GM19238 (cell line): ENCODE data around the gene TOGARAM2.

Experiments used
- DNase-seq: peaks from one replicate; pipeline ENCODE4 v3.0.0; 2011; ENCODE audit warnings: low spot score; ENCODE audit not compliant: insufficient read length

The TOGARAM2 gene

DNA sequence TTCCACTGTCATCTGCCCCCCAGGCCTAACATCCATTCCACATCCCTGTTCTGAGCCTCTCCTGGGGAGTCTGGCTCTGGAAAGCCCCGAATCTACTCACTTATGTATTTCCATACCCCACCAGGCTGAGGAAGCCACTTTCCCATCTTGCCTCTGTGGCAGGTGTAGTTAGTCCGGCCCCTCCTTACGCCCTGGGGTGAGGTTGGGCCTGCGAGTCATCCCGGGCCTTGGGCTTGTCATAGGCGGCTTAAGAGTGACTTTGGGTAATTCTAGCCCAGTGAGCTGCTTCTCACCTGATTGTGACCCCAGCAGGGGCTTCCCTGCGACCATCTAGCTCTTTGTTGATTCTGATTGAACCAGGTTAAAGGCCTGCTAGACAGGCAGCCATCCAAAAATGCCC, 72.1 kb downstream of the TOGARAM2 start:
- no peak for DNase-seq

- DNase-seq, result no peak
Observed at GRCh38 chr2:29053670-29054400, 72.7 kb downstream of the TOGARAM2 start.

DNA sequence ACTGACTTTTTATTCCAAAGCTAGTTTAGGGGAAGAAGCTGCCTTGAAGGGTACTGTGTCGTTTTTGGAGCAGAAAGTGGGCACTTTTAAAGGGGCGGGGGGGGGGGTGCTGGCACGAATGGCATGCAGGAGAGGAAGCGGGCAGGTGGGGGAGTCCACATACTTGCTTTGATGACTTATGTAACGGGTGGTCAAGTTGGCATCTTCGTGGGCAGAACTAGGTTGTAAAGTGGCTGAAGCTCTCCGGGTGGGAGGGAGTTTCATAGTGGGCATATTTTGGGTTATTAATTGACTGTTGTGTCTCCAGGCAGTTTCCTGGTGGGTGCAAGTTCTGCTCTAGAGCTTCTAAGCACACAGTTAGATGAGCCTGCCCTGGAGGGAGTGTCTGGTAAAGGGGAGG, 73.3 kb downstream of the TOGARAM2 start:
- DNase-seq, result no peak

GRCh38 chr2:29055601-29056000, 74.5 kb downstream of the TOGARAM2 start:
- no peak for DNase-seq

- DNase-seq, result no peak
Observed at GRCh38 chr2:29056452-29056851, 75.4 kb downstream of the TOGARAM2 start.

- no peak for DNase-seq
Observed at GRCh38 chr2:29057006-29057405, 75.9 kb downstream of the TOGARAM2 start.

GRCh38 chr2:29059624-29060023, 78.5 kb downstream of the TOGARAM2 start:
- DNase-seq, result no peak

- no peak for DNase-seq
Observed at GRCh38 chr2:29060441-29060840, 79.3 kb downstream of the TOGARAM2 start.

- DNase-seq, result no peak
Observed at GRCh38 chr2:29061176-29061575, 80.1 kb downstream of the TOGARAM2 start.

- DNase-seq, result no peak
Observed at GRCh38 chr2:29061616-29062015, 80.5 kb downstream of the TOGARAM2 start.

DNA sequence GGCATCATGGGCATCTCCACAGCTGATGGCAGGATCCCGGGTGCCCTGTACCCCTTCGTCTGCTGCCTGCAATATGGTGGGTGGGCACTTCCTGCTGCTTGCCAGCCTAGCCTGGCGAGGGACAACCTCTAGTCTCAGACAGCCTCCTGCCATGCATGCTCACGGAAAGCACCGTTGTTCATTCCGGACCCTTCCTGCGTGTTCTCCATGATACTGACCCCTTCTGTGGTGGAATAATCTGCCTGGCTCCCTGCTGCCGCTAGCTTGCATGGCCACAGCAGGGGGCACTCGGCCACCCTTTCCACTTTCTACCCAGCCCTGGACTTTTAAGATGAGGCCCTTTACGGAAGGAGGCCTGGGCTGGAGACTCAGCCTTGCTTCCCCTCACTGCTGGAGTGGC, 81.3 kb downstream of the TOGARAM2 start:
- no peak for DNase-seq

- no peak for DNase-seq
Observed at GRCh38 chr2:29063056-29063455, 82.0 kb downstream of the TOGARAM2 start.

DNA sequence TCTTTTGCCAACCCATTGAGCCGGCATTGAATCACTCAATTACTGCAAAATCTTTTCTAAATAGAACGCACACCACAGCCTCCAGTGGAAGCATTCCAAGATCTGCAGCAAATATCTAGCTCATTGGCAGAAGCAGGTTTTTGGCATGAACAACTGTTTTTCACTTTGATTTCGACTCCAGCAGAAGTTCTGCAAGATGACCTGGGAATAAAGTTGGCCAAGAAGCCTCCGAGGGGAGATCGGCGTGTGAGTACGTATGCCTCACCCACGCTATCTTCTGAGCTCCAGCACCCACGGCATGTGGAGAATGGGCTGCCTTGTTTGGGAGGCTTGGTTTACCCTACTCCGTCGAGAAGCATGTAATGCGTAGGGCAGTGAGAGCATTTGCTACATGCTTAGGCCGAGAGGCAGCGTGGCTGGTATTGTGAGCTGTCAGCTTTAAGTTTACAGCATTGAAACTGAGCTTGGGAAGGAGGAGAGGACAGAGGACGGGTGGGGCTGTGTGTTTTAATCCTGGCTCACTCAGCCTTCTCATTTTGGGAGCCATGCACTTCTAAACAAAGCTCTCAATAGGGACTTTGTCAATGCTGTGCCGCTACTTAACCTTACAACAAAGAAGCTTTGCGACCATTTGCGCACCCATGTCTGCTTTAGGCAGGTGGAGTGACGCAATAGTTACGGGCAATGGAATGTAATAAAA, 82.7 kb downstream of the TOGARAM2 start:
- DNase-seq, result no peak

DNA sequence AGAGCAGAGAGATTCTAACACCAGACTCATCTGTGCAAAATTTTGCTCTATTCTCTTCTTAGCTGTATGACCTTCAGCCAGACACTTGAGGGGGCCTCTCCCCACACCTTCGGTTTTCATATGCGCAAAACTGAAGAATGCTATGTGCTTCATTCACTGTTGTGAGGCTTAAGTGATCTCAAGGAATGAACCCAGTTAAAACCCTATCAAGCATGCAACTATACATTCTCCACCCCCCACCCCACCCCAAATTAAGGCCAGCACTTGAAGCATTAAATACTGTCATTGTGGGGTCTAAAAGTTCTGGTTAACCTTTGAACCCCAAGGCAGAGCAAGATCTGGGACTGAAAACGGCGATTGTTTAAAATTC, 83.2 kb downstream of the TOGARAM2 start:
- no peak for DNase-seq

- DNase-seq, result no peak
Observed at GRCh38 chr2:29064746-29065067, 83.6 kb downstream of the TOGARAM2 start.

DNA sequence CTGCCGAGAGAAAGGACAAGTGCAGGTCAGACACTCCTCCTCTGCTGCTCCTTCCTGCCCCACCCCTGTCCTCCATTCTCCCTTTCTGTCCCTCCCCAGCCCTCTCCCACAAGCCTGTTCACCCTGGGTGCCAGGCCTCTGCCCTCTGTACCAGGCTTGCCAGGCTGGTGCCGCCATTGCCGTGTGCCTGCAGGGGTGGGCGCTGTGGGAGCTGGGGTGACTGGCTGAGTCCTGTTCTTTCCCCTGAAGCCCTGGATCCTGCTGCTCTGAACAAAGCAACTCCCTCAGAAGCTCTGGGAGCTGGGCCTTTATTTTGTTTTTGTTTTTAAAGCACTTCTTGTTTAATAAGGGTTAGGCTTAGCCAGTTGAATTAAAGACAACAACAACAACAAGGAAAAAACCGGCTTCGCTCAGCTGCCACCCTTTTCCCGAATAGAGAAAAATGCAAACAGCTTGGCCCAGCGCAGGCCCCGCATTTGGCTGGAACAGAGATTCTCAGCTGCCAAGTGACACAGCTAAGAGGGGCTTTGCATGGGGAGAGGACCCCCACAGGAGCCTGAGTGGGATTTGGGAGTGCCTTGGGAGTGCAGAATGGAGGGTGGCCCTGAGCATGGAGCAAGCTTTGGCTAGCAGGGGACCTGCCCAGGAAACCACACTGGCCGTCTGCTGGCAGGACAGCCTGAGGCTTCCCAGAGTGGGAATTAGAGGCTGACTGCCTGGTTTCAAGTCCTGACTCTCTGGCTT, 84.1 kb downstream of the TOGARAM2 start:
- no peak for DNase-seq

GRCh38 chr2:29066271-29066860, 85.3 kb downstream of the TOGARAM2 start:
- no peak for DNase-seq

DNA sequence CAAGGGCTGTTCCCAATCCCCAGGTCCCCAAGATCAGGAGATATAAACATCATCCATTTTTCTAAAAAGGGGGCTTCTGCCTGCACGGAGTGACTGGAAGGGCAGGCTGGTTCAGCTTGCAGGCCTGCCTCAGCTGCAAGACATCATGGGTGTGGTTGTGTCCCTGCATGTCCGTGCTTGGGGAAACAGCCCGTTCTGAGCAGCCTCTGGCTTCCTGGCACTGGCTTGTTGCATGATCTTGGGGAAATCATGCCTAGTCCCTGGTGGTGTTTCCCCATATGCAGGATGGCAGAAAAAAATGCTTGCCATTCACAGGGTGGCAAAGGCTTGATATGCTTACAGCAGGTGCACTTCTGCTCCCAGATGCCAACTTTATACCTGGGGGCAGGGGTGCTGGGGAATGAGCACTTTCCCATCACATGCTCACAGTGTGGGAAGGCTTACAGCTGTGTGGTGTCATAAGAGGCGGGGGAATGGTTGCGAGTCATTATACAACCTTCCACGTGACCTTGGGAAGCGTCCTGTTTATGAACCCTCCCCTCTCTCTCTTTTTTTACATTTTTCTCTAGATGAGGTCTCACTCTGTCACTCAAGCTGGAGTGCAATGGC, 86.0 kb downstream of the TOGARAM2 start:
- DNase-seq, result no peak

- no peak for DNase-seq
Observed at GRCh38 chr2:29068513-29068912, 87.4 kb downstream of the TOGARAM2 start.

- DNase-seq, result no peak
Observed at GRCh38 chr2:29070526-29070925, 89.4 kb downstream of the TOGARAM2 start.

GRCh38 chr2:29071032-29071975, 90.2 kb downstream of the TOGARAM2 start:
- DNase-seq, result no peak
